GM18519 (cell line): ENCODE results near the gene SYT2.
"Not testable (repeated sequence)": the region's sequence is repeated elsewhere in the genome, so short reads cannot be mapped to it uniquely, and the experiment has no call there.

Experiments used
- ATAC-seq: cut with Tn5 transposase; IDR thresholded peaks from one replicate; pipeline ENCODE4 v1.9.1; 2021; ENCODE audit warnings: mild to moderate bottlenecking, moderate library complexity; ENCODE audit not compliant: unreplicated experiment, low FRiP score

The SYT2 gene

GRCh38 chr1:202599669-202600431, 110.4 kb downstream of the SYT2 start:
- ATAC-seq = no peak

GRCh38 chr1:202597090-202597761, 113.0 kb downstream of the SYT2 start:
- ATAC-seq = no peak

GRCh38 chr1:202596638-202597037, 113.6 kb downstream of the SYT2 start:
- no peak for ATAC-seq

GRCh38 chr1:202593845-202594244, 116.4 kb downstream of the SYT2 start:
- ATAC-seq = no peak

GRCh38 chr1:202592146-202592545, 118.1 kb downstream of the SYT2 start:
- ATAC-seq = no peak

GRCh38 chr1:202591515-202591914, 118.7 kb downstream of the SYT2 start:
- no peak for ATAC-seq

GRCh38 chr1:202590975-202591411, 119.3 kb downstream of the SYT2 start:
- ATAC-seq = no peak

GRCh38 chr1:202590126-202590525, 120.1 kb downstream of the SYT2 start:
- no peak for ATAC-seq

GRCh38 chr1:202589190-202589930, 120.9 kb downstream of the SYT2 start:
- no peak for ATAC-seq

GRCh38 chr1:202588503-202589189, 121.6 kb downstream of the SYT2 start:
- ATAC-seq = no peak

- ATAC-seq = no peak
These were observed 122.3 kb downstream of the SYT2 start for GRCh38 chr1:202587859-202588485.

GRCh38 chr1:202586871-202587270, 123.4 kb downstream of the SYT2 start:
- no peak for ATAC-seq

- no peak for ATAC-seq
These were observed 124.0 kb downstream of the SYT2 start for GRCh38 chr1:202586018-202586821.

- ATAC-seq = no peak
These were observed 124.7 kb downstream of the SYT2 start for GRCh38 chr1:202585590-202585933.

- no peak for ATAC-seq
These were observed 125.3 kb downstream of the SYT2 start for GRCh38 chr1:202584707-202585589.

GRCh38 chr1:202582350-202582749, 127.9 kb downstream of the SYT2 start:
- ATAC-seq = not testable (repeated sequence)

GRCh38 chr1:202580619-202581018, 129.6 kb downstream of the SYT2 start:
- ATAC-seq = no peak

- ATAC-seq = no peak
These were observed 130.4 kb downstream of the SYT2 start for GRCh38 chr1:202579806-202580205.

- ATAC-seq = no peak
These were observed 131.7 kb downstream of the SYT2 start for GRCh38 chr1:202578565-202578964.
